ENCODE data around the gene REPS1. TPM values are rescaled to one million over a fixed set of nuclear protein-coding genes. Genes with fewer than 3 reads are reported as not detected.
A peak's percentile ranks its signal among the peaks of the same experiment; 100 is the strongest.

Gene REPS1
- total and polyA plus RNA-seq, 2 of the 13 experiments (the other 11 are each of a cell fraction or from before 2014, with no cell fraction given), result 36.4 to 38.3 TPM

GRCh38 chr6:138975815-138976214 is 12.2 kb downstream of the REPS1 start:
- ChIA-PET POLR2A (no interaction called here), CTCF (ENCODE audit: low intra/inter-chr PET ratio, low total read pairs) (no interaction called here)
- in situ Hi-C loops (cut with HindIII; ENCODE audit: extremely low pct_ligation_motif_present, low pct_unique_long_range_greater_than_20kb) (no loop called here), intact Hi-C loops (cut with micrococcal nuclease; ENCODE audit: unreplicated experiment) (no loop called here)
- no peak overlapping the region for H3K27ac ChIP-seq (ENCODE audit: extremely low read length, insufficient read depth, low read length)
- no TSS peak for BruUV-seq (replicated peaks)
- no peak overlapping the region for H3K4me3 ChIP-seq (replicated peaks in 1 of 3; ENCODE audit: insufficient read depth in 1 of 3, low read depth in 2 of 3, low read length in 3 of 3)
- no peak overlapping the region for H3K4me2 ChIP-seq (ENCODE audit: low read depth, low read length)
- H3K27me3 ChIP-seq (ENCODE audit: control insufficient read depth in 1 of 2, insufficient read depth in 2 of 2, low read length in 2 of 2), result no peaks in the 10 kb centered on the region
- no peaks in the 10 kb centered on the region for H3K36me3 ChIP-seq (replicated peaks in 1 of 2; ENCODE audit: control insufficient read depth in 1 of 2, insufficient read depth in 2 of 2, low read length in 2 of 2)
- 96% methylated on average over 4 of the region's 4 CpGs for WGBS (ENCODE audit: low lambda C conversion rate)
- DNase-seq (ENCODE audit: low spot score), result no peak
- TF ChIP-seq MNT (IDR thresholded peaks at IDR 0.05) (no peak), ZNF296 (CRISPR knock-in tag; conservative IDR thresholded peaks at IDR 0.05) (no peak), MAFK (conservative IDR thresholded peaks at IDR 0.05 in 1 of 2, IDR thresholded peaks at IDR 0.05 in 1 of 2; ENCODE audit: low read length in 2 of 2) (peak; percentile 62 to 65), ZNF549 (CRISPR knock-in tag; IDR thresholded peaks at IDR 0.05) (no peak), CBX5 (CRISPR knock-in tag; IDR thresholded peaks at IDR 0.05; ENCODE audit: borderline replicate concordance) (no peak), PHF5A (CRISPR knock-in tag; IDR thresholded peaks at IDR 0.05; ENCODE audit: low read depth, unreplicated experiment) (no peak), SUZ12 (IDR thresholded peaks at IDR 0.05; ENCODE audit: low read depth, low read length) (no peak), FOXA3 (CRISPR knock-in tag; IDR thresholded peaks at IDR 0.05) (no peak), HINFP (CRISPR knock-in tag; IDR thresholded peaks at IDR 0.05; ENCODE audit: low read depth) (no peak), KLF15 (CRISPR knock-in tag; IDR thresholded peaks at IDR 0.05; ENCODE audit: borderline replicate concordance) (no peak), POLR2A (IDR thresholded peaks at IDR 0.05; ENCODE audit: insufficient read depth in 1 of 2, low read depth in 2 of 2, low read length in 2 of 2) (no peak), MAFF (IDR thresholded peaks at IDR 0.05; ENCODE audit: low read depth, low read length) (peak; percentile 45; the same call in 1 of the 2 replicates)
- no peak overlapping the region for H2AFZ ChIP-seq (ENCODE audit: low read length)
- no peaks in the 10 kb centered on the region for H3K4me1 ChIP-seq (ENCODE audit: insufficient read depth, low read length)
- peaks cover 88% of the 10 kb centered on the region for H3K79me2 ChIP-seq (ENCODE audit: insufficient read depth, low read length)
- FAIRE-seq, result no peak
- ATAC-seq, result no peak
- peaks cover 10% of the 10 kb centered on the region for H4K20me1 ChIP-seq (ENCODE audit: insufficient read depth, low read length)
- no peak overlapping the region for H3K9ac ChIP-seq (ENCODE audit: insufficient read depth, low read depth, low read length)
- no peaks in the 10 kb centered on the region for H3K9me3 ChIP-seq (ENCODE audit: low read length)
